DOHH2 (cell line): Measurements from ENCODE around the gene HELZ.

Source experiments
- H3F3A ChIP-seq: fragments of 200-600 bp; sonication (generic), shearing (Covaris generic); 2 replicates; pipeline ENCODE4 v1.6.0; 2016; ENCODE audit warnings: antibody characterized with exemption, mild to moderate bottlenecking; ENCODE audit not compliant: control insufficient read depth, insufficient read depth
- H3K27ac ChIP-seq: fragments of 200-600 bp; sonication (generic); 2 replicates; pipeline ENCODE4 v1.5.1; 2014; ENCODE audit warnings: low read depth, mild to moderate bottlenecking, low read length, moderate library complexity
- H3K27me3 ChIP-seq: fragments of 200-600 bp; sonication (generic); 2 replicates; pipeline ENCODE4 v1.6.1; 2014; ENCODE audit warnings: mild to moderate bottlenecking, low read length, mixed read lengths; ENCODE audit not compliant: control insufficient read depth
- H3K36me3 ChIP-seq: fragments of 200-600 bp; sonication (generic); 2 replicates; pipeline ENCODE4 v1.6.1; 2014; ENCODE audit warnings: mild to moderate bottlenecking, low read length, moderate library complexity, mixed read lengths; ENCODE audit not compliant: control insufficient read depth
- H3K4me1 ChIP-seq: fragments of 200-600 bp; sonication (generic); 2 replicates; pipeline ENCODE4 v1.6.1; 2014; ENCODE audit warnings: mild to moderate bottlenecking, low read length, mixed read lengths; ENCODE audit not compliant: control insufficient read depth
- H3K4me2 ChIP-seq: fragments of 200-600 bp; sonication (generic); 2 replicates; pipeline ENCODE4 v1.6.0; 2014; ENCODE audit warnings: mild to moderate bottlenecking, low read length, moderate library complexity
- H3K4me3 ChIP-seq: fragments of 200-600 bp; sonication (generic); 2 replicates; pipeline ENCODE4 v1.5.1; 2014; ENCODE audit warnings: mild to moderate bottlenecking, low read length, mixed read lengths
- H3K79me2 ChIP-seq: fragments of 200-600 bp; sonication (generic); 2 replicates; pipeline ENCODE4 v1.6.1; 2014; ENCODE audit warnings: mild to moderate bottlenecking, low read length, mixed read lengths; ENCODE audit not compliant: control insufficient read depth
- H3K9me2 ChIP-seq: fragments of 200-600 bp; sonication (generic); replicated peaks from 2 replicates; pipeline ENCODE4 v1.6.1; 2014; ENCODE audit warnings: mild to moderate bottlenecking, low read length, mixed read lengths; ENCODE audit not compliant: control insufficient read depth
- H3K9me3 ChIP-seq: fragments of 200-600 bp; sonication (generic); 2 replicates; pipeline ENCODE4 v1.6.1; 2014; ENCODE audit warnings: antibody characterized with exemption, low read length, mixed read lengths; ENCODE audit not compliant: control insufficient read depth, insufficient read depth
- H4K20me1 ChIP-seq: fragments of 200-600 bp; sonication (generic); 2 replicates; pipeline ENCODE4 v1.6.0; 2014; ENCODE audit warnings: low read depth, mild to moderate bottlenecking, antibody characterized with exemption, low read length, moderate library complexity; ENCODE audit not compliant: control insufficient read depth, insufficient read depth
- EZH2phosphoT487 ChIP-seq: fragments of 200-600 bp; sonication (generic); IDR thresholded peaks from 2 replicates; pipeline ENCODE4 v1.6.1; 2017; ENCODE audit warnings: borderline replicate concordance, mild to moderate bottlenecking, antibody characterized with exemption, low read length, moderate library complexity, mixed read lengths
- TF ChIP-seq, protein P1 (sequence below): fragments of 200-600 bp; sonication (generic); IDR thresholded peaks from one replicate; pipeline ENCODE4 v1.5.1; 2014; ENCODE audit warnings: antibody characterized with exemption, mild to moderate bottlenecking, low read depth, low read length; ENCODE audit not compliant: poor library complexity, severe bottlenecking

HELZ gene

DNA sequence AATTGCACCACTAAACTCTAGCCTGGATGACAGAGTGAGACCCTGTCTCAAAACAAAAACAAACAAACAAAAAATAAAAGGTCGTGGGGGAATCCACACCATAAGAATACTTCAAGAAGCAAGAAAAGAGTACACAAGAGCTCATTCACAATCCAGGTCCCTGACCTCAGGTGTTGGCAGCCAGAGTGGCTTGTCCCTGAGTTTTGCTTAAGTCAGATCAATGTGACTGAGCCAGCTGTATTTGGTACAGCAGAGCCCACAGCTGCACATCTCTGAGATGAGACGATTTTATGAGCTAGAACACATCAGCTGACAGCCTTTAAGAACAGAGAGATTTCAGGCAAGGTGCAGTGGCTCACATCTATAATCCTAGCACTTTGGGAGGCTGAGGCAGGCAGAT lies 178.3 kb downstream of the HELZ start:
- H3K9me2 ChIP-seq, result no peaks in the 10 kb centered on the region
- no peak for TF ChIP-seq EZH2phosphoT487
- TF ChIP-seq, protein P1, sequence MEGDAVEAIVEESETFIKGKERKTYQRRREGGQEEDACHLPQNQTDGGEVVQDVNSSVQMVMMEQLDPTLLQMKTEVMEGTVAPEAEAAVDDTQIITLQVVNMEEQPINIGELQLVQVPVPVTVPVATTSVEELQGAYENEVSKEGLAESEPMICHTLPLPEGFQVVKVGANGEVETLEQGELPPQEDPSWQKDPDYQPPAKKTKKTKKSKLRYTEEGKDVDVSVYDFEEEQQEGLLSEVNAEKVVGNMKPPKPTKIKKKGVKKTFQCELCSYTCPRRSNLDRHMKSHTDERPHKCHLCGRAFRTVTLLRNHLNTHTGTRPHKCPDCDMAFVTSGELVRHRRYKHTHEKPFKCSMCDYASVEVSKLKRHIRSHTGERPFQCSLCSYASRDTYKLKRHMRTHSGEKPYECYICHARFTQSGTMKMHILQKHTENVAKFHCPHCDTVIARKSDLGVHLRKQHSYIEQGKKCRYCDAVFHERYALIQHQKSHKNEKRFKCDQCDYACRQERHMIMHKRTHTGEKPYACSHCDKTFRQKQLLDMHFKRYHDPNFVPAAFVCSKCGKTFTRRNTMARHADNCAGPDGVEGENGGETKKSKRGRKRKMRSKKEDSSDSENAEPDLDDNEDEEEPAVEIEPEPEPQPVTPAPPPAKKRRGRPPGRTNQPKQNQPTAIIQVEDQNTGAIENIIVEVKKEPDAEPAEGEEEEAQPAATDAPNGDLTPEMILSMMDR, result no peak

DNA sequence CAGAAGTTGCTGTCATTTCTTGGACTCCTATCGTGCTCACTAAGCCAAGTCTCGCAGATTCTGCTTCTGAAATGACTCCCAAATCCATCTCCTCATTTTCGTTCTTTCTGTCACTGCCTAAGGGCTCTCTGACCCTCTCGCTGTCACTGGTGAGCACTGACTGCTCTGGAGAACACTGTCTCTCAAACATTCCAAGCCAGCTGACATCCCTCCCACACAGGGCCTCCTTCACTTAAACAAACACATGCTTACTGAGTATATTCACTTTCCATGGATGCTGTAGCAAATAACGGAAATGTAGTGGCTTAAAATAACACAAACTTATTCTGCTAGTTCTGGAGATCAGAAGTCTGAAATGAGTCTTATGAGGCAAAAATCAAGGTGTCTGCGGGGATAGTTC lies 181.9 kb downstream of the HELZ start:
- no peaks in the 10 kb centered on the region for H3K36me3 ChIP-seq

More for the DNA sequence above, 178.3 kb downstream of the HELZ start:
- Histone ChIP-seq H3K4me1 (no peaks in the 10 kb centered on the region), H3K36me3 (no peaks in the 10 kb centered on the region), H3K27me3 (no peaks in the 10 kb centered on the region), H3K79me2 (no peaks in the 10 kb centered on the region), H3F3A (no peaks in the 10 kb centered on the region), H3K4me3 (no peak overlapping the region), H4K20me1 (no peaks in the 10 kb centered on the region), H3K4me2 (no peak overlapping the region), H3K9me3 (no peaks in the 10 kb centered on the region), H3K27ac (no peak overlapping the region)

DNA sequence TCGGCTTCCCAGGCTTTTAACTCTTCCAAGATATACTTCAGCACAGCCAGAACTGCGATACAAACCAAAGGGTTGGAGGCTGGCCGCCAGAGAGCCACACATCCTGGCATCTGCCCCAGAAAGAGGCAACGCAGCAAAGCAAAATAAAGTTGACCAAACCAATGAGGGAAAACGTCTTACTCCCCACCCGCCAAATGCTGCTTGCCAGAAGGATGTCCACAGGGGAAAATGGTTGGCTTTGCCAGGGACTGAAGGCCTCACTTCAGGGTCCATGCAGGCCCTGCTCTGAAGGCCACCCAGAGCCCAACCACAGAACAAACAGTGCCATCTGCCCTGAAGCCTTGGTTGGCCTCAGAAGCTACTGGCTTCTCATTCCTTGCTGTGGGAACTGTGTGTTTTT lies 185.6 kb downstream of the HELZ start:
- H3K9me2 ChIP-seq, result no peaks in the 10 kb centered on the region
- peaks cover 12% of the 10 kb centered on the region for H3K4me1 ChIP-seq
- no peaks in the 10 kb centered on the region for H3K27me3 ChIP-seq
- no peaks in the 10 kb centered on the region for H3F3A ChIP-seq
- H3K4me3 ChIP-seq, result no peak overlapping the region
- no peaks in the 10 kb centered on the region for H3K9me3 ChIP-seq
- H3K79me2 ChIP-seq, result no peaks in the 10 kb centered on the region
- H3K27ac ChIP-seq, result no peak overlapping the region
- no peaks in the 10 kb centered on the region for H4K20me1 ChIP-seq
- TF ChIP-seq EZH2phosphoT487, result no peak
- TF ChIP-seq, protein P1, result no peak
- H3K36me3 ChIP-seq, result no peaks in the 10 kb centered on the region
- no peak overlapping the region for H3K4me2 ChIP-seq

More for the DNA sequence above, 181.9 kb downstream of the HELZ start:
- Histone ChIP-seq H3K9me2 (no peaks in the 10 kb centered on the region), H4K20me1 (no peaks in the 10 kb centered on the region), H3F3A (no peaks in the 10 kb centered on the region), H3K9me3 (no peaks in the 10 kb centered on the region), H3K4me3 (no peak overlapping the region), H3K4me1 (no peaks in the 10 kb centered on the region), H3K4me2 (no peak overlapping the region), H3K79me2 (no peaks in the 10 kb centered on the region), H3K27ac (no peak overlapping the region), H3K27me3 (no peaks in the 10 kb centered on the region)
- no peak for TF ChIP-seq EZH2phosphoT487
- TF ChIP-seq, protein P1, result no peak
